A673 (cell line): ENCODE data around the gene STARD9. TPM values are rescaled to one million over a fixed set of nuclear protein-coding genes. Genes with fewer than 3 reads are reported as not detected.
"Not testable (repeated sequence)": the region's sequence is repeated elsewhere in the genome, so short reads cannot be mapped to it uniquely, and the experiment has no call there.

Source experiments
- BruUV-seq: library from RNA; stranded (reverse); fragments of 400-500 nt; replicated peaks from 2 replicates; lab custom pipeline; 2021; lab: Mats Ljungman, UMichigan
- CTCF ChIA-PET: fragments of 300-600 bp; sonication (Branson Sonifier 250); formaldehyde crosslinking; loops from one replicate; lab custom pipeline; 2022; ENCODE audit warnings: antibody characterized with exemption; lab: Charles Lee
- POLR2A ChIA-PET: fragments of 300-600 bp; sonication (Branson Sonifier 250); formaldehyde crosslinking; loops from one replicate; lab custom pipeline; 2022; ENCODE audit warnings: antibody characterized with exemption; ENCODE audit not compliant: low non-redundant PET; lab: Charles Lee
- DNase-seq: peaks from one replicate; pipeline ENCODE4 v3.0.0-alpha.2; 2015; ENCODE audit warnings: low spot score
- H3K27ac ChIP-seq: fragments of 200-600 bp; sonication (generic); 2 replicates; pipeline ENCODE4 v1.5.1; 2016; ENCODE audit warnings: mixed run types, low read depth, mild to moderate bottlenecking, mixed read lengths, antibody characterized with exemption, low read length; ENCODE audit not compliant: poor library complexity, severe bottlenecking
- H3K27me3 ChIP-seq: fragments of 200-600 bp; sonication (generic); replicated peaks from 2 replicates; pipeline ENCODE4 v1.6.1; 2017; ENCODE audit warnings: mixed run types, low read depth, mild to moderate bottlenecking, mixed read lengths, antibody characterized with exemption, low read length; ENCODE audit not compliant: insufficient read depth, poor library complexity
- H3K36me3 ChIP-seq: fragments of 200-600 bp; sonication (generic); 2 replicates; pipeline ENCODE4 v1.6.1; 2016; ENCODE audit warnings: mixed run types, mild to moderate bottlenecking, mixed read lengths, antibody characterized with exemption, low read length; ENCODE audit not compliant: insufficient read depth, poor library complexity, severe bottlenecking
- H3K4me1 ChIP-seq: fragments of 200-600 bp; sonication (generic); 2 replicates; pipeline ENCODE4 v1.6.1; 2017; ENCODE audit warnings: mixed run types, mild to moderate bottlenecking, mixed read lengths, antibody characterized with exemption, low read length; ENCODE audit not compliant: insufficient read depth, poor library complexity, severe bottlenecking
- H3K4me3 ChIP-seq: fragments of 200-600 bp; sonication (generic); 2 replicates; pipeline ENCODE4 v1.5.1; 2016; ENCODE audit warnings: low read depth, mixed run types, mild to moderate bottlenecking, mixed read lengths, low read length; ENCODE audit not compliant: poor library complexity, severe bottlenecking
- H3K9me3 ChIP-seq: fragments of 200-600 bp; sonication (generic); 2 replicates; pipeline ENCODE4 v1.6.1; 2016; ENCODE audit warnings: mixed run types, low read depth, mild to moderate bottlenecking, mixed read lengths, antibody characterized with exemption, low read length; ENCODE audit not compliant: poor library complexity, severe bottlenecking
- CTCF ChIP-seq: fragments of 300-800, 200-600 bp; sonication (generic); conservative IDR thresholded peaks from 2 replicates; pipeline ENCODE4 v1.5.1; 2017; ENCODE audit warnings: low read depth, mild to moderate bottlenecking, antibody characterized with exemption, low read length, moderate library complexity, mixed read lengths
- EZH2 ChIP-seq: fragments of 200-600 bp; sonication (generic); IDR thresholded peaks from 2 replicates; pipeline ENCODE4 v1.6.1; 2017; ENCODE audit warnings: borderline replicate concordance, low read depth, mild to moderate bottlenecking, mixed read lengths, antibody characterized with exemption, low read length; ENCODE audit not compliant: poor library complexity, severe bottlenecking
- intact Hi-C: fragments of 100-400 bp; cut with micrococcal nuclease; formaldehyde crosslinking; loops from one replicate; pipeline ENCODE4 v1.10.0; 2022; ENCODE audit not compliant: unreplicated experiment
- total RNA-seq: library from RNA; stranded (reverse); gene quantifications from 2 replicates; pipeline ENCODE4 v1.2.3, GENCODE V29; 2021

STARD9 gene
- total RNA-seq, 1 experiment from 2014 or later, result 12.0 TPM

- no peaks in the 10 kb centered on the region for H3K27me3 ChIP-seq
- H3K27ac ChIP-seq, result no peak overlapping the region
- no peak overlapping the region for H3K4me3 ChIP-seq
- POLR2A ChIA-PET, result interaction anchor here (0.6 kb wide), 1 partner anchor 25 kb away, joined by 13 read pairs; no protein-coding TSS in a partner anchor
- H3K9me3 ChIP-seq, result no peaks in the 10 kb centered on the region
- CTCF ChIA-PET, result no interaction called here
- no TSS peak for BruUV-seq
- peaks cover 5% of the 10 kb centered on the region for H3K36me3 ChIP-seq
- TF ChIP-seq EZH2 (no peak), CTCF (no peak)
- DNase-seq, result no peak
- H3K4me1 ChIP-seq, result peaks cover 4% of the 10 kb centered on the region
- intact Hi-C loops, result no loop called here
Observed at GRCh38 chr15:42674472-42674871, 99.1 kb downstream of the STARD9 start.

DNA sequence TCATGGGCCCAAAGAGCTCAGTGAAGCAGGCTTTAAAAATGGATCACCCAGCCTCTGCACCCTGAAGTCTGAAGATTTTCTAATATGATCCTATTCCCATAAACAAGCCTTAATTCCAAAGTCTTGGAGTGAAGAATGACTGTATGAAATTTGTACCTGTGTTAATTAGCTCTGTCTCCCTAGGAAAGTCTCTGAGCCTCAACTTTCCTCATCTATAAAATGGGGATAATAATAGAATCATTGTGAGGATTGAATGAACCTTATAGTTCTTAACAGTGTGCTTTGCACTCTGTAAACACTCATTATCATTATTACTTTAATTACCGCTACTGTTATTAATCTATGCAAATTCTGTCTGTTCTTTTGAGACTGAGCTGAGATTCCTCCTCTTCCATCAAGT, 99.6 kb downstream of the STARD9 start:
- no peak for TF ChIP-seq EZH2
- TF ChIP-seq CTCF, result no peak
- POLR2A ChIA-PET, result no interaction called here

DNA sequence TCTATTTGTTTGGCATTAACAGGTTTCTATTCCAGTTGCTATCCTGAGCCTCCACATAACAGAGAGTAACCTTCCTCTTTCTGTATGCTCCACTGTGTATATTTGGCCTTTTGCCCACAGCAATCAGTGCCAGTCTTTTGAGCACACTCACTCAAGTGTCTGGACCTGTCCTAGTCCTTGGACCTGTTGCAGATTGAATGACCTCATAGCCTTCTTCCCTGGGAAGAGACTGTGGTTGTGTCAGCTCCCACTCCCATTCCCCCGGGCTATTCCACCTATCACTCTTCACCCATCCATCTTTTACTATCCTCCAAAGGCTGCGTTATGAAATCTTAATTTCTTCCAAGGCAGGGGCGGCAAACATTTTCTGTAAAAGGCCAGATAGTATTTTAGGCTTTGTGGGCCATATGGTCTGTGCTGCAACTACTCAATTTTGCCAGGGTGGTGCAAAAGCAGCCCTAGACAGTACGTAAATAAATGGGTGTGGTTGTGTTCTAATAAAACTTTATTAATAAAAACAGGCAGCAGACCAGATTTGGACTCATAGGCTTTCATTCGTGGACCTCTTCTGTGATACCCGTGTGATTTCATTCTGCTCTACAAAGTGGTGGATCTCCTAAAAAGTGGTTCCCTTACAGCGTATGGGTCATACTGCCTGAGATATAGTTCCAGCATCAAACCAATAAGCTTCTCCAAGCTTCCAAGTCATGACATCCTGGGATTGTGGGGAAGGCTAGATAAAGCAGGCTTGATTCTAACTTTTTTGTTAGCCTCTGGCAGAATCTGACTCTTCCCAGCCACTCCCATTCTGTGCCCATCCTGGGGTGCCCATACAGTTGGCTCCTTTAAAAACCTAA, 104.1 kb downstream of the STARD9 start:
- CTCF ChIA-PET, result no interaction called here
- Histone ChIP-seq H3K27me3 (no peaks in the 10 kb centered on the region), H3K36me3 (peaks cover 17% of the 10 kb centered on the region), H3K27ac (no peak overlapping the region), H3K4me1 (no peaks in the 10 kb centered on the region), H3K4me3 (no peak overlapping the region), H3K9me3 (no peaks in the 10 kb centered on the region)
- TF ChIP-seq EZH2 (no peak), CTCF (no peak)
- no TSS peak for BruUV-seq
- intact Hi-C loops, result no loop called here
- DNase-seq, result no peak
- POLR2A ChIA-PET, result no interaction called here

More for the DNA sequence above, 99.6 kb downstream of the STARD9 start:
- H3K4me1 ChIP-seq, result peaks cover 4% of the 10 kb centered on the region
- no peaks in the 10 kb centered on the region for H3K27me3 ChIP-seq
- CTCF ChIA-PET, result no interaction called here
- intact Hi-C loops, result no loop called here
- no peak for DNase-seq
- peaks cover 5% of the 10 kb centered on the region for H3K36me3 ChIP-seq
- H3K4me3 ChIP-seq, result no peak overlapping the region
- BruUV-seq, result no TSS peak
- H3K27ac ChIP-seq, result no peak overlapping the region
- H3K9me3 ChIP-seq, result no peaks in the 10 kb centered on the region

- H3K27me3 ChIP-seq, H3K27ac ChIP-seq, H3K9me3 ChIP-seq, H3K4me3 ChIP-seq, H3K4me1 ChIP-seq, CTCF ChIA-PET, BruUV-seq, POLR2A ChIA-PET, intact Hi-C loops, DNase-seq: not testable (repeated sequence)
- peaks cover 22% of the 10 kb centered on the region for H3K36me3 ChIP-seq
Observed at GRCh38 chr15:42680142-42680482, 104.7 kb downstream of the STARD9 start.
